Measurements from ENCODE around the gene GPC5.
"Not testable (repeated sequence)": the region's sequence is repeated elsewhere in the genome, so short reads cannot be mapped to it uniquely, and the experiment has no call there.

Gene GPC5

GRCh38 chr13:92612892-92613291, 1214.5 kb downstream of the GPC5 start:
- DNase-seq = no peak

- DNase-seq = no peak
Observed at GRCh38 chr13:92613921-92614320, 1215.5 kb downstream of the GPC5 start.

- DNase-seq = no peak
Observed at GRCh38 chr13:92621985-92622384, 1223.6 kb downstream of the GPC5 start.

GRCh38 chr13:92622905-92623304, 1224.5 kb downstream of the GPC5 start:
- no peak for DNase-seq

- DNase-seq = no peak
Observed at GRCh38 chr13:92626274-92626673, 1227.9 kb downstream of the GPC5 start.

GRCh38 chr13:92640936-92641335, 1242.5 kb downstream of the GPC5 start:
- no peak for DNase-seq

- DNase-seq = no peak
Observed at GRCh38 chr13:92649140-92649813, 1250.9 kb downstream of the GPC5 start.

GRCh38 chr13:92656103-92656502, 1257.7 kb downstream of the GPC5 start:
- DNase-seq = no peak

- no peak for DNase-seq
Observed at GRCh38 chr13:92656648-92657047, 1258.2 kb downstream of the GPC5 start.

- DNase-seq = no peak
Observed at GRCh38 chr13:92657565-92657964, 1259.1 kb downstream of the GPC5 start.

- no peak for DNase-seq
Observed at GRCh38 chr13:92658293-92658692, 1259.9 kb downstream of the GPC5 start.

GRCh38 chr13:92661406-92661805, 1263.0 kb downstream of the GPC5 start:
- no peak for DNase-seq

- no peak for DNase-seq
Observed at GRCh38 chr13:92668157-92668556, 1269.7 kb downstream of the GPC5 start.

- DNase-seq = no peak
Observed at GRCh38 chr13:92670096-92670495, 1271.7 kb downstream of the GPC5 start.

GRCh38 chr13:92671821-92672220, 1273.4 kb downstream of the GPC5 start:
- no peak for DNase-seq

- no peak for DNase-seq
Observed at GRCh38 chr13:92676246-92676645, 1277.8 kb downstream of the GPC5 start.

GRCh38 chr13:92677571-92677970, 1279.2 kb downstream of the GPC5 start:
- DNase-seq = no peak

GRCh38 chr13:92679602-92680001, 1281.2 kb downstream of the GPC5 start:
- DNase-seq = no peak

GRCh38 chr13:92681239-92681638, 1282.8 kb downstream of the GPC5 start:
- no peak for DNase-seq

- no peak for DNase-seq
Observed at GRCh38 chr13:92682832-92683517, 1284.6 kb downstream of the GPC5 start.

- no peak for DNase-seq
Observed at GRCh38 chr13:92694047-92694446, 1295.6 kb downstream of the GPC5 start.

GRCh38 chr13:92695827-92696226, 1297.4 kb downstream of the GPC5 start:
- DNase-seq = not testable (repeated sequence)

- DNase-seq = no peak
Observed at GRCh38 chr13:92716749-92717148, 1318.3 kb downstream of the GPC5 start.

Measured in nucleus accumbens (tissue), 56 donors.